VCaP (cell line): ENCODE data around the gene FBXL4.
A peak's percentile ranks its signal among the peaks of the same experiment; 100 is the strongest.

Experiments
- H3K27ac ChIP-seq: fragments of 450-650 bp; 2 replicates; pipeline ENCODE4 v1.5.1; 2017
- TF ChIP-seq, protein P1 (sequence below): fragments of 450-650 bp; conservative IDR thresholded peaks from 2 replicates; pipeline ENCODE4 v1.5.1; 2017; ENCODE audit warnings: mild to moderate bottlenecking, moderate library complexity

The FBXL4 gene

DNA sequence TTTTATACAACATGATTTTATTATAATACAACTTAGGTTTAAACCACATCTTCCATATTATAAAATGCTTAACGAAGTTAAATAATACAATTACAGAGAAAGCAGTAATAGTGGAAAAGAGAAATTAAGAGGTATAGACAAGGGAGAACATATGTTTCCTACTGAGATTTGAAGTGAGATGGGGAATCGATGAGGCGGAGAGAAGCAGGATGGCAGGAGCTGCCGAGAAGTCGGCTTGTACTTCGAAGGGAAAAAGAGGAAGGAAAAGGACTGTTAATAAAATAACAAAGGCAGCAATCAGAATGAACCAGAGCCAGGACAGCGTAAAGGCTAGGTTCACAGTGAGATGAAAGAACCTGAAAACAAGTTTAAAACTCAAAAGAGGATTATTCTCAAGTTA, 15.4 kb downstream of the FBXL4 start:
- TF ChIP-seq, protein P1, sequence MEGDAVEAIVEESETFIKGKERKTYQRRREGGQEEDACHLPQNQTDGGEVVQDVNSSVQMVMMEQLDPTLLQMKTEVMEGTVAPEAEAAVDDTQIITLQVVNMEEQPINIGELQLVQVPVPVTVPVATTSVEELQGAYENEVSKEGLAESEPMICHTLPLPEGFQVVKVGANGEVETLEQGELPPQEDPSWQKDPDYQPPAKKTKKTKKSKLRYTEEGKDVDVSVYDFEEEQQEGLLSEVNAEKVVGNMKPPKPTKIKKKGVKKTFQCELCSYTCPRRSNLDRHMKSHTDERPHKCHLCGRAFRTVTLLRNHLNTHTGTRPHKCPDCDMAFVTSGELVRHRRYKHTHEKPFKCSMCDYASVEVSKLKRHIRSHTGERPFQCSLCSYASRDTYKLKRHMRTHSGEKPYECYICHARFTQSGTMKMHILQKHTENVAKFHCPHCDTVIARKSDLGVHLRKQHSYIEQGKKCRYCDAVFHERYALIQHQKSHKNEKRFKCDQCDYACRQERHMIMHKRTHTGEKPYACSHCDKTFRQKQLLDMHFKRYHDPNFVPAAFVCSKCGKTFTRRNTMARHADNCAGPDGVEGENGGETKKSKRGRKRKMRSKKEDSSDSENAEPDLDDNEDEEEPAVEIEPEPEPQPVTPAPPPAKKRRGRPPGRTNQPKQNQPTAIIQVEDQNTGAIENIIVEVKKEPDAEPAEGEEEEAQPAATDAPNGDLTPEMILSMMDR = no peak
- no peak overlapping the region; the same call in 1 of the 2 replicates for H3K27ac ChIP-seq

DNA sequence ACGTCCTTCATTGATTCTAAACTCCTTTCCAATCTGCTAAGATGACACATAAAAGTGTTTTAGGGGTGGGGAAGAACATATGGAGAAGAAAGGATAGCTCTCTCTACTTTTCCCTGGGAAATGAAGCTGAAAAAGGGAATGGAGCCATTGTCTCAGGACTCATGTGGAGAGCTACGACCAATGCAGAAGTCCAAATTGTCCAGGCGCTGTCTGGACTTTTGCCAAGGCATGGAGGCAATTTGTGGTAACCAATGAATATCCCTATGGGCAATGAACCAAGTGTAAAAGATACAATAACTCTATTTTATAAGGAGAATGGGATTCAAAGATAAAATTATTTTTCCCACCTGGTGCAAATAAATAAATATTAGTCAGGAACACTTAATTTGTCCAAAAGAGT, 16.1 kb downstream of the FBXL4 start:
- TF ChIP-seq, protein P1 = no peak
- H3K27ac ChIP-seq = no peak overlapping the region

DNA sequence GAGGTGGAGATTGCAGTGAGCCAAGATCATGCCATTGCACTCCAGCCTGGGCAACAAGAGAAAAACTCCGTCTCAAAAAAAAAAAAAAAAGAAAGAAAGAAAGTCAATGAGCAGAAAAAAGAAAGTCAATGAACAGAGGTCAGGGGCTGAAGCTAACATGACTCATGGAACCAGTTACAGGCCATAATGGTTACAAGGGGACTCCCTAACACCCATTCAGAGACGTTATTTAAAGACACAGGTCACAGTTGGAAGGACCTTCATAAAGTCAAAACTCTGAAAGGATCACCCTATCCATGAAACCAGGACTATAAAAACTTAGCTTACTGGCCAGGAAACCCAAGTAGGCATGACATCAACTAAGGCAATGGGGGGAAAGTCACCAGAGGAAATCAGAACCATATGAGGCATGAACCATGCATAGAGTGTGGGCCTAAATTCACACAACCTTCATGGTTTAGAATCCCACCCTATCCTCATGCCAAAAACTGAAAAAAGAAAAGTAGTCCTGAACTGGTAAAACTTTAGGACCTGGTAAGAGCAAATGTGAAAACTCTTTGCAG, 18.2 kb downstream of the FBXL4 start:
- no peak overlapping the region for H3K27ac ChIP-seq
- TF ChIP-seq, protein P1 = no peak

DNA sequence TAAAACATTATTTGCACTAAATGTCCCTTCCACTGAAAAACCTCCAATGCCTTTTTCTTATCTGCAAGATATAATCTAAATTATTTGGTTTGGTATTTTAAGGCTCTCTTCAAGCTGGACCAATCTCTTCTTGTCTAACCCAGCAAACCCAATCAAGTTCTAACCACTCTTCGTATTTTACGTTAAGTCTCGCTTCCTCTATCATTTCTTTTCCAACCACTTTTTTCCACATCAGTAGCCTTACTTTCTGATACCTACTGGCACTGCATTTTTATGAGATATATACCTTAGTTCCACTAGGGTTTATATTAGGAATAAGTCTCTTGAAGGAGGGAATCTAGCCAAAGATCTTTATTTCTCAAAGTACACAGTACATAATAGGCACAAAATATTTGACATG, 19.1 kb downstream of the FBXL4 start:
- TF ChIP-seq, protein P1 = no peak
- no peak overlapping the region for H3K27ac ChIP-seq

DNA sequence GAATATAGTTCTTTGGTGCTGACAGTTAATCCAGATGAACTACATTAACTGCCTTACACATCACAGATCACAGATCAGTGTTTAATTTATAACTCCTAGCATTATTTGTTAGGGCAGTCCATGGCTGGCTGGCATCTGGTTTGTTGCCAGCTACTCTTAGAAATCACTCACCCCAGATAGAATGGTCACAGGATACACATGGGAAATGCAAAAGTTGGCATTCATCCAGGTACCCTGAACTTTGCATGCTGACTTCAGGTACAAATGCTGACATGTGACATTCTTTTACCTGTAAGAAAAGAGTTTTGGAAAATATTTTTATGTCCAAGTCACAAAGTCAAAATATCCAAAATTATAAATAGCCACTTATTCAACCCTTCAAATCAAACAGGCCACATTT, 20.2 kb downstream of the FBXL4 start:
- TF ChIP-seq, protein P1 = no peak
- H3K27ac ChIP-seq = no peak overlapping the region

DNA sequence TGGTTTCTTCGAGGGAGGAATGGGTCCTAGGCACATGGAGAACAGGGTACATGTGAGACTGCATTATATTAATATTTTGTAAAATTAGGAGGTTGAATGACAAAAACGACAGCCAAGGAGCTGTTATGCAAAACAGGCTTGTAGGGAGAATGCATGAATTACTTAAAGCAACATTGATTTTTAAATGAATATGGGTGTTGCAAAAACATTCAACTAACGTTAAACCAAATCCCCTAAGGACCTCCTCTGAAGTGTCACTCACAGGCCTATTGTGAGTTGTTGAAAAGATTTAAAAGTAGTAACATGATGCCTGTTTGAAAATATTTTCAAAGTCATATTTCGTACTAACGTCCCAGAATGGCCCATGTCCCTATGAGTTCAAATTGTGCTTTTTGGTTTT, 21.9 kb downstream of the FBXL4 start:
- TF ChIP-seq, protein P1 = no peak
- H3K27ac ChIP-seq = no peak overlapping the region

DNA sequence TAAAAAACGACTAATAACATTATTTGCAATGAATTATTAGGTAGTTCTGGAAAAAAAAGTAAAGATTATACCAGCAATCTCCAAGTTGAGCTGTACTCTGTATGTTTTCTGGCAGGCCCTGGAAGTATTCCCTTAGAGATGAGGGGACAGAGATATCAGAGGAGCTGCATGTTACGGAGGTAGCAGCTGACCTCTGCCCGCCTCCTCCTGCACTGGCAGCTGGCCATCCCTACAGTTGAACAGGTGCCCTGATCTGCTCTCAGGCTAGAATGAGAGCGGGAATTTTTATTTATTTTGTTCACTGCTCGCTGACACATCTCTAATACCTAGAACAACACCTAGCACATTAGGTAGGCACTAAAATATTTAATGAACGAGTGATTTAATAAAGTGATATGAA, 23.1 kb downstream of the FBXL4 start:
- TF ChIP-seq, protein P1 = no peak
- H3K27ac ChIP-seq = 0 out of 2 replicates have a peak overlapping the region, but pooled peaks have one; percentile 28
